Activated CD4-positive, alpha-beta T cell treated with anti-CD3 and anti-CD28 coated beads, Interleukin-2, Interleukin-6, amounts not matched to agents 100 ng/mL and 50 ng/mL, durations not matched to agents 16 hours and 8 hours (primary cell): ENCODE measurements around the gene CFAP119.
A peak's percentile ranks its signal among the peaks of the same experiment; 100 is the strongest.

ENCODE experiments used
- DNase-seq: peaks from one replicate; pipeline ENCODE4 v3.0.0-alpha.2; 2020

CFAP119 gene

GRCh38 chr16:30760577-30761426 is 1.1 kb downstream of the CFAP119 start:
- DNase-seq: no peak

GRCh38 chr16:30760001-30760559 is 1.8 kb downstream of the CFAP119 start:
- no peak for DNase-seq

GRCh38 chr16:30758988-30759491 is 2.8 kb downstream of the CFAP119 start:
- no peak for DNase-seq

GRCh38 chr16:30757316-30757715 is 4.5 kb downstream of the CFAP119 start:
- DNase-seq: no peak

GRCh38 chr16:30756781-30757100 is 5.1 kb downstream of the CFAP119 start:
- DNase-seq: no peak

- DNase-seq: no peak
Observed at GRCh38 chr16:30755955-30756780, 5.7 kb downstream of the CFAP119 start.

- DNase-seq: no peak
Observed at GRCh38 chr16:30753596-30753995, 8.3 kb downstream of the CFAP119 start.

- no peak for DNase-seq
Observed at GRCh38 chr16:30750876-30751465, 10.9 kb downstream of the CFAP119 start.

- DNase-seq: no peak
Observed at GRCh38 chr16:30750201-30750600, 11.7 kb downstream of the CFAP119 start.

- DNase-seq: peak; percentile 37
Observed at GRCh38 chr16:30748634-30749445, 13.0 kb downstream of the CFAP119 start.

- DNase-seq: peak; percentile 99
Observed at GRCh38 chr16:30747799-30748633, 13.8 kb downstream of the CFAP119 start, which contains the start of gene PHKG2. Gene PHKG2, plus strand, starts transcription at chr16:30748425. Its CDS starts 396 bp downstream, at chr16:30748821.

GRCh38 chr16:30747331-30747730 is 14.5 kb downstream of the CFAP119 start:
- DNase-seq: no peak

GRCh38 chr16:30746638-30747175 is 15.2 kb downstream of the CFAP119 start:
- DNase-seq: no peak

GRCh38 chr16:30745082-30745481 is 16.8 kb downstream of the CFAP119 start:
- no peak for DNase-seq

GRCh38 chr16:30744183-30744582 is 17.7 kb downstream of the CFAP119 start:
- DNase-seq: no peak

- no peak for DNase-seq
Observed at GRCh38 chr16:30743716-30744115, 18.1 kb downstream of the CFAP119 start.

- DNase-seq: no peak
Observed at GRCh38 chr16:30741461-30741914, 20.4 kb downstream of the CFAP119 start.

- DNase-seq: peak; percentile 12
Observed at GRCh38 chr16:30740364-30741251, 21.3 kb downstream of the CFAP119 start.
